NCI-H2227 (cell line): ENCODE results near the gene CLEC2L.

Source experiments
- DNase-seq: peaks from one replicate; lab custom pipeline; 2025; ENCODE audit not compliant: unreplicated experiment; lab: John Stamatoyannopoulos, UW

The CLEC2L gene

GRCh38 chr7:139523199-139523941, at the start of gene CLEC2L:
Gene CLEC2L (plus strand): TSS chr7:139523685. CDS start chr7:139523928, 243 bp downstream.
- peak; percentile 61 for DNase-seq

GRCh38 chr7:139476139-139476538, 47.3 kb upstream of the CLEC2L start:
- no peak for DNase-seq

GRCh38 chr7:139476891-139477290, 46.6 kb upstream of the CLEC2L start:
- no peak for DNase-seq

DNA sequence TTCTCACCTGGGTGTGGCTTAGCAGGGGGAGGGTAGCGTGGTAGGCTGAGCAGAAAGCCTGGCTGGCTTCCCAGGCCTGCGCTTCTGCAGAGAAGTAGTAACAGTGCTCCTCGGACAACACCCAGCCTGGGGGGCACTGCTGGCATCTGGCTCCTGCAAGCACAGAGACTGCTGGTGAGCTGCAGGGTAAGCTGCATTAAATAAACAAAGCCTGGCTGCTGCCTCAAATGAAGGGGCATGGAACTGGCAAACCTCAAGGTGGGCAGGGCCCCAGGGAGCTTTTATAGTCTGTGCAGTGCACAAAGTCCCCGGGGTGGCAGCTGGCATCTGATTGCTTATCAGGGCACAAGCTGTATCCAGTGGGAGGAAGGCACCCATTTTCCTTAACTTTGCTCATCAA, 43.9 kb upstream of the CLEC2L start:
- DNase-seq, result no peak

DNA sequence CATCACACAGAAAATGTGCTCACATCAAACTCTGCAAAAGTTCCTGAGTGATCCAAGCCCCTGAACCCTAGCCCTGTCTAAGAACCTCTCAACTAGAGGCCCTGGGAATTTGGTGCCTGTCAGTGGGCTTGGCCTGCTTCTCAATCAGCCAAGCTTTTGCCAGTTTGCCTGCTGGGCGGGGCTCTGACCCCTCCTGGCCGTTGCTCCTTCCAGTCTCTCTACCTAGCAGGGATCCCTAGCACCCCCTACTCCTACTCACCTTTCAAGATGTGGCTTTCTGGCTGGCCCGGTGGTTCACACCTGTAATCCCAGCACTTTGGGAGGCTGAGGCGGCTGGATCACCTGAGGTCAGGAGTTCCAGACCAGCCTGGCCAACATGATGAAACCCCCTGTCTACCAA, 42.1 kb upstream of the CLEC2L start:
- no peak for DNase-seq

GRCh38 chr7:139482122-139482521, 41.4 kb upstream of the CLEC2L start:
- no peak for DNase-seq

DNA sequence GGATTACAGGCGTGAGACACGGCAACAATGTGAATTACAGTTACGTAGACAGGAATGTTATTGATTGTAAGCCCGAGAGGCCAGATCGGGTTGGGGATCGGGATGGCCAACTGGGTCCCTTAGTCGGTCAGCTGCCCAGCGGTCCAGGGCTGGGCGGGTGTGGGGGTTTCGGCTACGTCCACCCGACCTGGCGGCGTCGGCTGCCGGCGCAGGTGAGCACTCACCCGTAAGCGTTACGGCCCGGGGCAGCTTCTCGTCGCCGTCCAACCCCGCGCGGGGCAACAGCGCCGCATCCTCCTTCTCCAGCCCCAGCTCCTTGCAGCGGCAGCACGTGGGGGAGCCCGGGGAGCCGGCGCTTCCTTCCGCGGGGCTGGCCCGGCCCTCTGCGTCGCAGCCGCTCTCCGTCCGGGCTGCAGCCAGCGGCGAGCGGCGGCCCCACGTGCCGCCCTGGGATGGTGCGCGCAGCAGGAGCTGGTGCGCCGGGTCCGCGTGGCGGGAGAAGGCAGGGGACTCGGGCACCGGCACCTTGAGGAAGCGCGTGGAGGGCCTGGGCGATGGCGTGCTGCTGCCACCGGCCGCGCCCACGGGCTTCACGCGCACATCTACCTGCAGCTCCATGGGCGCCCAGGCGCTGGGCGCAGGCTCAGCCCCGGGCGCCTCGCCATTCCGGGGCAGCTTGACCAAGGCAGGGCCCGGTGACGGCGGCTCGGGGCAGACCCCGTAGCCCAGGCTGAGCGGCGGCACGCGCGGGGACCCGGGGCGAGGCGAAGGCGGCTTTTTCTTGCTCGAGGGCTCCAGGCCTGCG, 40.6 kb upstream of the CLEC2L start:
- DNase-seq, result peak; percentile 59

GRCh38 chr7:139487366-139488080, 36.0 kb upstream of the CLEC2L start:
- DNase-seq, result no peak

GRCh38 chr7:139488810-139489209, 34.7 kb upstream of the CLEC2L start:
- DNase-seq, result no peak

- no peak for DNase-seq
Observed at GRCh38 chr7:139490130-139490529, 33.4 kb upstream of the CLEC2L start.

GRCh38 chr7:139492293-139492692, 31.2 kb upstream of the CLEC2L start:
- no peak for DNase-seq

DNA sequence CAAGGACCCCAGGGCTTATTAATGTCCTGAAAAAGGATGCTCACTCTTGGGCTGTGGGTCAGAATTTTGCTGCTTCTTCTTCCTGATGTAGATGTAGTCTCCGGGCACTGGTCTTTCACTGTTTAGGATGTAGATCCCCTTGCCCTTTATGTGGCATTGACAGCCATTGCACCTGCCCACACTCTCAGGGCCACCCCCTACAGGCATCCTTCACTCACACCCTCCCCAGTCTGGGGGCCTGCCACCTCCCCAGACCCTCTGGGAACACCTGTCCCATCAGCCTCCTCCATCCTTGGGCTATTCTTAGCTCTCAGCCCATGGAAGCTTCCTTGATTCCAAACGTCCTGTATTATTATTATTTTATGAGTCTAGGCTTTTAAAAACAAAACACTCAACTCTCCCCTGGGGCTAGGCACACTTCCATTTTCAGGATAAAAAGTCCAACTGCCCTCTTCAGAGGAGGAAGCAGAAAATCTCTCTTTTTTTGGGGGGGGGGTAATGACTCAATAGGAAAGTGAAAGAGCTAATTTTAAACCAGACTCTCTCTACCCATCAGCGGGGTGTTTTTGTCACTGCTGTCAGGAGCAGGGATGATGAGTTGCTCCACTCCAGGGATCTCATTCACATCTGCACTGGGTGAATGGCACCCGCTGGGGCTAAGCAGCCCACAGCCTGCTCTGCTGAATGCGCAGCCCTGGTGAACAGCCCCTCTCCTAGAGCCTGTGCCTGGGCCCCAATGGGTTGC, 28.5 kb upstream of the CLEC2L start:
- peak; percentile 67 for DNase-seq

DNA sequence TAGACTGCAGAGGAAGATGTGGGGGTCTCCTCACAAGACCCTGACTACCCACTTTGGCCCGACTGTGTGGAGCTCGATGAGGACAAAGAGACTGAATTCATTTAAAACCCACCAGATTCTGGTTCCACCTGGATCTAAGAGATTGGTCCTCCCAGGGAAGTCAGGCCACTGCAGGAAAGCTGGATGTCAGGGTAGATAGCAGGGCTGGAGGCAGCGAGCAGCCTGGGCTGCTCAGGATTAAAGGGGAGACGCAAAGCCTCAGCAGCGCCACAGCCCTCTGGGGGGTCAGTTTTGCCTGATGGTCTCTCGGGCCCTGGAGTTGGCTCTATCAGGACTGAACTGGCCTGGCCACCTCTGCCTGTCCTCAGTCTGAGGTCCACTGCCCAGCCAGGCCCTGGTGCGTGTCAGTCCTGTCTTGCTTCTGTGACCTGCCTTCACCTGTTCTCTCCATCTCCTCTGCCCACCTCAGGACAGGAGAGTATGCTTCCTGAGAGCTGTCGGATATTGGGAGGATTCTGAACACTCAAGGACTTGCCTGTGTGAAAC, 27.8 kb upstream of the CLEC2L start:
- no peak for DNase-seq

DNA sequence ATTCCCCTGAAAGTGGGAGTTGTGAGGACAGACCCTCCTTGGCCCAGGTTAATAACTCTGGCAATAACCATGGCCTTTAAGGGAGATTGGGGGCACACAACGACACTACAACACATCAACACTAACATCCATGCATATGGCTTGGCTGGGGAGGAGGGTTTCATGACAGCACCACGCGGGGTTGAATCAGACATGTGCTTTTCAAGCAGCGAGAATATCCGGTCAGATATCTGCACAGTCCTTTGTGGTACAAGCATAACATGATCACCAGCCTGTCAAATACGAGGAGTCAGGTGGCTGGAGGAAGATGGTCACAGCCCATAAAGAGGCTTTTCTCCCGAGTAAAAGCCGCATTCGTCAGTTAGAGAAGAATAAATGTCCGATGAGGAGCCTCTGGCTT, 27.0 kb upstream of the CLEC2L start:
- DNase-seq, result no peak

GRCh38 chr7:139500770-139501138, 22.7 kb upstream of the CLEC2L start:
- DNase-seq, result no peak

DNA sequence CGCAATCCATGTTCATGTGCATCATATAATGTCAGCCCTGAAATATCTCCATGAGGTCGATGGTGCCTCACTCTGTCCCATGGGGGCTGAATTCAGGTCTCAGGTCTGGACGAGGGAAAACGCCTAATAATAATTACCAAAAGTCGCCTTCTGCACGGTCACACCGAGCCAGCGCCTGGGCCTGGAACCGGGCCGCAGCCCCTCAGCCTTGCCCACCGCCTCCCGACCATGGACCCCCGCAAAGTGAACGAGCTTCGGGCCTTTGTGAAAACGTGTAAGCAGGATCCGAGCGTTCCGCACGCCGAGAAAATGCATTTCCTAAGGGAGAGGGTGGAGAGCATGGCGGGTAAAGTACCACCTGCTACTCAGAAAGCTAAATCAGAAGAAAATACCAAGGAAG, 21.3 kb upstream of the CLEC2L start:
- DNase-seq, result no peak

GRCh38 chr7:139505563-139505962, 17.9 kb upstream of the CLEC2L start:
- DNase-seq, result no peak

DNA sequence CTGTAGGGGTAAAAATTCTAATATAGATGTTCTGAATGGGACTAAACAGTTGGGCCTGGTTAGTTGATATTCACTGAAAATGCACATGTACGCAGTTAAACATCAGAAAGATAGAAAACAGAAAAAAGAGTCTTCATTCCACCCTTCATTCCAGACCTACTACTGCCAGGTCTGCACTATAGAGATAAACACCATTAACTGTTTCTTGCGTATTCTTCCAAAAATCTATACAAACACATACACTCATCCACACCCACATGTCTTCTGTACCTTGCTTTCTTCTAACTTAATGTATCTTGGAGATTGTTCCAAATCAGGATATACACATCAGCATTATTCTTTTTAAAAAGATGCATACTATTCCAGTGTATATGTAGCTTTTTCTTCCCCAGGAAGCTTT, 13.9 kb upstream of the CLEC2L start:
- DNase-seq, result no peak

- DNase-seq, result no peak
Observed at GRCh38 chr7:139511315-139511714, 12.2 kb upstream of the CLEC2L start.

GRCh38 chr7:139515266-139515665, 8.2 kb upstream of the CLEC2L start:
- no peak for DNase-seq

- DNase-seq, result no peak
Observed at GRCh38 chr7:139521439-139521838, 2.0 kb upstream of the CLEC2L start.
